ENCODE measurements around the gene EFCAB5. TPM values are rescaled to one million over a fixed set of nuclear protein-coding genes. Genes with fewer than 3 reads are reported as not detected.

The EFCAB5 gene
- total RNA-seq, 1 experiment from 2014 or later: 0.39 TPM

DNA sequence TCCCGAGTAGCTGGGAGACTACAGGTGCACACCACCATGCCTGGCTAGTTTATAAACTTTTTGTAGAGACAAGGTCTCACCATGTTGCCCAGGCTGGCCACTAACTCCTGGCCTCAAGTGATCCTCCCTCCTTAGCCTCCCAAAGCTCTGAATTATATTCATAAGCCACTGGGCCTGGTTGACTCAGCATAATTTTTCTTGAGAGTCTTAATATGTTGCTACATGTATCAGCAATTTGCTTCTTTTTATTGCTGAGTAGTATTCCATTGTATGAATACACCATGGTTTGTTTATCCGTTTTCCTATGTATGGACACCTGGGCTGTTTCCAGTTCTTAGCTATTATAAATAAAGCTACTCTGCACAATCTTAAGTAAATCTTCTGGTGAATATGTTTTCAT lies 132.8 kb downstream of the EFCAB5 start:
- H3K9me3 ChIP-seq (ENCODE audit: control insufficient read depth, insufficient read depth, low read depth, low read length): no peaks in the 10 kb centered on the region
- no peaks in the 10 kb centered on the region for H3K36me3 ChIP-seq (ENCODE audit: control insufficient read depth, insufficient read depth, low read length)
- CTCF ChIA-PET: no interaction called here
- H3K27ac ChIP-seq (ENCODE audit: low read length): no peak overlapping the region
- peaks cover 12% of the 10 kb centered on the region; the same call in 1 of the 2 replicates for H3K27me3 ChIP-seq (ENCODE audit: control insufficient read depth, insufficient read depth, low read length)
- no peaks in the 10 kb centered on the region for H3K4me1 ChIP-seq (ENCODE audit: control insufficient read depth, insufficient read depth, low read length)
- POLR2A ChIA-PET: interaction anchor here (0.7 kb wide), 1 partner anchor 385 kb away, joined by 3 read pairs; no protein-coding TSS in a partner anchor
- intact Hi-C loops (cut with micrococcal nuclease; ENCODE audit: unreplicated experiment) (no loop called here), in situ Hi-C loops (cut with HindIII; ENCODE audit: low pct_unique_long_range_greater_than_20kb, low sequenced_read_pairs) (no loop called here)
- TF ChIP-seq SIN3A (IDR thresholded peaks at IDR 0.05; ENCODE audit: borderline replicate concordance, insufficient read depth, low read depth, low read length): no peak
- TF ChIP-seq TCF7L2 (IDR thresholded peaks at IDR 0.05; ENCODE audit: low read depth, low read length): no peak
- TF ChIP-seq, protein P1, sequence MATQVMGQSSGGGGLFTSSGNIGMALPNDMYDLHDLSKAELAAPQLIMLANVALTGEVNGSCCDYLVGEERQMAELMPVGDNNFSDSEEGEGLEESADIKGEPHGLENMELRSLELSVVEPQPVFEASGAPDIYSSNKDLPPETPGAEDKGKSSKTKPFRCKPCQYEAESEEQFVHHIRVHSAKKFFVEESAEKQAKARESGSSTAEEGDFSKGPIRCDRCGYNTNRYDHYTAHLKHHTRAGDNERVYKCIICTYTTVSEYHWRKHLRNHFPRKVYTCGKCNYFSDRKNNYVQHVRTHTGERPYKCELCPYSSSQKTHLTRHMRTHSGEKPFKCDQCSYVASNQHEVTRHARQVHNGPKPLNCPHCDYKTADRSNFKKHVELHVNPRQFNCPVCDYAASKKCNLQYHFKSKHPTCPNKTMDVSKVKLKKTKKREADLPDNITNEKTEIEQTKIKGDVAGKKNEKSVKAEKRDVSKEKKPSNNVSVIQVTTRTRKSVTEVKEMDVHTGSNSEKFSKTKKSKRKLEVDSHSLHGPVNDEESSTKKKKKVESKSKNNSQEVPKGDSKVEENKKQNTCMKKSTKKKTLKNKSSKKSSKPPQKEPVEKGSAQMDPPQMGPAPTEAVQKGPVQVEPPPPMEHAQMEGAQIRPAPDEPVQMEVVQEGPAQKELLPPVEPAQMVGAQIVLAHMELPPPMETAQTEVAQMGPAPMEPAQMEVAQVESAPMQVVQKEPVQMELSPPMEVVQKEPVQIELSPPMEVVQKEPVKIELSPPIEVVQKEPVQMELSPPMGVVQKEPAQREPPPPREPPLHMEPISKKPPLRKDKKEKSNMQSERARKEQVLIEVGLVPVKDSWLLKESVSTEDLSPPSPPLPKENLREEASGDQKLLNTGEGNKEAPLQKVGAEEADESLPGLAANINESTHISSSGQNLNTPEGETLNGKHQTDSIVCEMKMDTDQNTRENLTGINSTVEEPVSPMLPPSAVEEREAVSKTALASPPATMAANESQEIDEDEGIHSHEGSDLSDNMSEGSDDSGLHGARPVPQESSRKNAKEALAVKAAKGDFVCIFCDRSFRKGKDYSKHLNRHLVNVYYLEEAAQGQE (IDR thresholded peaks at IDR 0.05; ENCODE audit: insufficient read depth in 1 of 2, low read depth in 2 of 2, low read length in 1 of 2): no peak
- TF ChIP-seq, protein P2, sequence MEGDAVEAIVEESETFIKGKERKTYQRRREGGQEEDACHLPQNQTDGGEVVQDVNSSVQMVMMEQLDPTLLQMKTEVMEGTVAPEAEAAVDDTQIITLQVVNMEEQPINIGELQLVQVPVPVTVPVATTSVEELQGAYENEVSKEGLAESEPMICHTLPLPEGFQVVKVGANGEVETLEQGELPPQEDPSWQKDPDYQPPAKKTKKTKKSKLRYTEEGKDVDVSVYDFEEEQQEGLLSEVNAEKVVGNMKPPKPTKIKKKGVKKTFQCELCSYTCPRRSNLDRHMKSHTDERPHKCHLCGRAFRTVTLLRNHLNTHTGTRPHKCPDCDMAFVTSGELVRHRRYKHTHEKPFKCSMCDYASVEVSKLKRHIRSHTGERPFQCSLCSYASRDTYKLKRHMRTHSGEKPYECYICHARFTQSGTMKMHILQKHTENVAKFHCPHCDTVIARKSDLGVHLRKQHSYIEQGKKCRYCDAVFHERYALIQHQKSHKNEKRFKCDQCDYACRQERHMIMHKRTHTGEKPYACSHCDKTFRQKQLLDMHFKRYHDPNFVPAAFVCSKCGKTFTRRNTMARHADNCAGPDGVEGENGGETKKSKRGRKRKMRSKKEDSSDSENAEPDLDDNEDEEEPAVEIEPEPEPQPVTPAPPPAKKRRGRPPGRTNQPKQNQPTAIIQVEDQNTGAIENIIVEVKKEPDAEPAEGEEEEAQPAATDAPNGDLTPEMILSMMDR (IDR thresholded peaks at IDR 0.05): no peak
- no peak for TF ChIP-seq POLR2AphosphoS5 (IDR thresholded peaks at IDR 0.05; ENCODE audit: low read depth, low read length)
- no peak overlapping the region for H3K4me3 ChIP-seq (ENCODE audit: low read depth in 2 of 2, low read length in 2 of 2)
- DNase-seq (ENCODE audit: low read depth, low spot score): no peak
- no peak for ATAC-seq
- BruUV-seq (replicated peaks): no TSS peak

DNA sequence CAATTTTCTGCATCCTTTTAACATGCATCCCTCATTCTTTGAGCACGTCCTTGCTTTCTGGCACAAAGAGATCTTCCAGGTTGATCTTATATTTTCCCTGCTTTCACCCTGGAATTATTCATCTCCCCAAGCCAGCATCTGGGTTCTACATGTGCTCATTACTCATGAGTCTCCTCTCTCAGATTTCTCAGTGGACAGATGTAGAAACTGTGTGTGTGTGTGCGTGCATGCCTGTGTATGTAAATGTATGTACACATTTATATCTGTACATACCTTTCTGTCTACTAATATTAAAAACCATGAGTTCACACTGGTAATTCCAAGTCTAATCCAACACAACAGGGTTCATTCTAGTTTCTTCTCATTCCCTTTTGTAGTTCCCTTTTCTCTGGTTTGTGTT lies 133.3 kb downstream of the EFCAB5 start:
- ChIA-PET CTCF (no interaction called here), POLR2A (interaction anchor here (0.7 kb wide), 1 partner anchor 386 kb away, joined by 3 read pairs; no protein-coding TSS in a partner anchor)
- H3K36me3 ChIP-seq (ENCODE audit: control insufficient read depth, insufficient read depth, low read length): no peaks in the 10 kb centered on the region
- H3K9me3 ChIP-seq (ENCODE audit: control insufficient read depth, insufficient read depth, low read depth, low read length): no peaks in the 10 kb centered on the region
- no peak for ATAC-seq
- no TSS peak for BruUV-seq (replicated peaks)
- TF ChIP-seq, protein P1 (IDR thresholded peaks at IDR 0.05; ENCODE audit: insufficient read depth in 1 of 2, low read depth in 2 of 2, low read length in 1 of 2): no peak
- TF ChIP-seq SIN3A (IDR thresholded peaks at IDR 0.05; ENCODE audit: borderline replicate concordance, insufficient read depth, low read depth, low read length) (no peak), POLR2AphosphoS5 (IDR thresholded peaks at IDR 0.05; ENCODE audit: low read depth, low read length) (no peak), TCF7L2 (IDR thresholded peaks at IDR 0.05; ENCODE audit: low read depth, low read length) (no peak)
- TF ChIP-seq, protein P2 (IDR thresholded peaks at IDR 0.05): no peak
- in situ Hi-C loops (cut with HindIII; ENCODE audit: low pct_unique_long_range_greater_than_20kb, low sequenced_read_pairs): no loop called here
- peaks cover 12% of the 10 kb centered on the region; the same call in 1 of the 2 replicates for H3K27me3 ChIP-seq (ENCODE audit: control insufficient read depth, insufficient read depth, low read length)
- H3K4me3 ChIP-seq (ENCODE audit: low read depth in 2 of 2, low read length in 2 of 2): no peak overlapping the region
- no peaks in the 10 kb centered on the region for H3K4me1 ChIP-seq (ENCODE audit: control insufficient read depth, insufficient read depth, low read length)
- DNase-seq (ENCODE audit: low read depth, low spot score): no peak
- H3K27ac ChIP-seq (ENCODE audit: low read length): no peak overlapping the region
- intact Hi-C loops (cut with micrococcal nuclease; ENCODE audit: unreplicated experiment): no loop called here
